ENCODE results near the gene CHTF18. TPM values are rescaled to one million over a fixed set of nuclear protein-coding genes. Genes with fewer than 3 reads are reported as not detected.

CHTF18 gene
- polyA plus RNA-seq, 3 donors = 16.0 to 21.1 (median 16.5) TPM

DNA sequence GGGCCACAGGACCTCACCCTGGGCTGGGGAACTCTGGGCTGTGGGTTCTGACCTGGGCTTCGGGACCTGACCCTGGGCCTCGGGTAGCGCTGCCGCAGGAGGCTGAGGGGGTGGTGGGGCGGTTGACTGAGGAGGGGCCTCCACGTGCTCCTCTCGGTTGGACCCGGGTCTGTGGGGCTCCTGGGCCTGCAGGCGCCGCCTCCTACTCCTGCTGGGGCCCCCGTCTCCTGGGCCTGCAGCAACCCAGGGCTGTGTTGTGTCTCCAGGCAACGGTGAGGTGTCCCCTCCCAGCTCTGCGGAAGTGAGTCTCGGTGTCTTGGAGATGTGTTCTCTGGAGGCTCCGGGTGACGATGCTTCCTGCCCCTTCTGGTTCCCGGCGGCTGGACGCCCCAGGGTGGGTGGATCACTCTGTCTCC, 53.6 kb downstream of the CHTF18 start:
- peak in 1 of 3 donors; percentile 40 for DNase-seq (ENCODE audit: low read depth in 3 of 3, low spot score in 2 of 3)

DNA sequence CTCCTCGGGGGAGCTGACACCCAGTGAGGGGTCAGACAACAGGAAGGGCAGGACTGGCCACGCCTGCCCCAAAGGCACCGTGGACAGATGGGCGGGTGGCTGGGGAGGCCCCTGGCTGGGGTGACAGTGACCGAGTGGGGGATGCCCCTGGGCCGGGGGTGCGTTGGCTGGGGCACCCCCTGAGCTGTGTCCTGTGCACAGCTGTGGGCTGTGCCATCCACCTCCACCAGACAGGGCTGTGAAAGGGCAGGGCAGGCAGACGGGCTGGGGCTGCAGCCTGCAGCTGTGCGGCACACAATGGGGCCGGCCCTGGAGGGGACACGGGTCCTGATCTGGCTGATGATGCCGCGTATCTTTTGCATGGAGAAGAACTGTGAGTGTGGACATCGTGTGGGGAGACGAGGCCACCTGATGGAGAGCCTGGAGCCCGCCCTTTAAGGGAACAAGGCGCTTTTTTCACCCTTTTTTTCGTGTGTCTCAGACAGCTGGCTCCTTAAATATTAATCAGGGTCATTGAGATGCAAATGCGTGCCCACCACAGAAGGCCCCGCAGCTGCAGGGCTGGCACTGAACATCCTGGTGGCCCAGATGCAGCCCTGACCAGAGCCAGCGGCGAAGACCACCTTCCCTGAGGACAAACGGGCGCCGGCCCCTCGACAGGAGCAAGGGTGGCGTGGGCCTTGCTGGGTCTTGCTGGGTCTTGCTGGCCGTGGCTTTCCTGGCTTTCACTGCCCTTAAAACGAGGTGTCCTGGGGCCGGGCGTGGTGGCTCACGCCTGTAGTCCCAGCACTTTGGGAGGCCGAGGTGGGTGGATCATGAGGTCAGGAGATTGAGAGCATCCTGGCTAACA, 54.5 kb downstream of the CHTF18 start:
- DNase-seq (ENCODE audit: low read depth in 3 of 3, low spot score in 2 of 3) = no peak

DNA sequence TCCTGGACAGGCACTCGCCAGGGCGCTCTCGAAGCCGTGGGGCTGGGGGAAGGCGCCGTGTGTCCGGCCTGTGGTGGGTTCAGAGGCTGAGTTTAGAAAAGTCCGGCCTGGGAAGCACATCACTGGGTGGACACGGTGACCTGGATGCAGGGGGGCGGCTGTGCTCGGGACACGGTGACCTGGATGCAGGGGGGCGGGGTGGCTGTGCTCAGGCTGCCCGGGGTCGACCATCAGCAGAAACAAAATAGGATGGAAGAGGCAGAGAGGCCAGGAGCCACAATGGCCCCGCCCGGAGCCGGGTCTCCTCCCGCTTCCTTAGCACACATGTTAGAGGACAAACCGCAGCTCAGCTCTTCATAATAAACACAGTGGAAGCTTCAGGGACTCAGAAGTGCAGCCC, 55.4 kb downstream of the CHTF18 start:
- DNase-seq (ENCODE audit: low read depth in 3 of 3, low spot score in 2 of 3) = no peak

DNA sequence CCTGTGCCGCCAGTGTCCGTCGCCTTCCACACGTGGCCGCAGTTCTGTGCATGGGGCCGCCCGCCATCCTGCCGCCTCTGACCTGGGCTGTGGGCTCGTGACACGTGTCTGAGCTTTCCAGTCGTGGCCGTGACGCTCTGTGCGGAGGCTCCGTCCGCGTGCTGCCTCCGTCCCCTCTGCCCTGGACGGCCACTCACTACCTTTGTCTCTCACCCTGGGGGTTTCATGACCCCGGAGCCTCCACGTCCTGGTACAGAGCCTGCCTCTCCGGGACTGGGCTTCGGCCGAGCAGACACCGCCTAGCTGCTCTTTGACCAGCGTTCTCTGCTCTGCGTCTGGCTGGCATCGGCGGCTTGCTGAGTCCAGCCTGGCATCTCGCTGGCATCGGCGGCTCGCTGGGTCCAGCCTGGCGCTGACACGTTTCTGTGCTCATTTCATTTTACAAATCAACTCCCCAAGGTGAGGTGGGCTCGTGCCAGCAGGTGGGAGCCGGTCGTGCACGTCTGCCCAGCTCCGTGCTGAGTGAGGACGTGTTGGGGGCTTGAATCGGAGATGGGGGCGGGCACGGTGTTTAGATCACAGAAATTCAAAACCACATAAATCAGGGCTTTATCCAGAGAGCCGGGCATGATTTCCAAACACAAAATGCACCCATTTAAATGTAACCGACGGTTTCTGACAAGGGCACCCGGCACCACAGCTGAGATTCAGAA, 56.4 kb downstream of the CHTF18 start:
- no peak for DNase-seq (ENCODE audit: low read depth in 3 of 3, low spot score in 2 of 3)

DNA sequence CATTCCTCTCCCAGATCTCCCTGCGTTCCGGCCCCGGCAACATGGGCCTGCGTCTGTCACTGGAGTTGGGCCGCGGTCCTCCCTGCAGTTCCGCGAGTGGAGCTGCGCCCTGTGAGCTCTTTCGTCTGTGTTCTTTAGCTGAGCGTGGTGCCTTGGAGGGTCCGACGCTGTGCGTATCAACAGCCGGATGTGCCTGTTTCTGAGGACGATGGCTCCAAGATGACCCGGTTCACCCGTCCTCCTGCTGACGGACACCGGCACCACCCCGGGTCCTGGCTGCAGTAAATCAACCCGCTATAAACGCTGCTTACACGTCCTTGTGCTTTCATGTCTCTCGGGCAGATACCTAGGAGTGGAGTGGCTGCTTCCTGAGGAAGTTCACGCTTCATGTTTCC, 56.9 kb downstream of the CHTF18 start:
- peak in 1 of 3 donors; percentile 12 for DNase-seq (ENCODE audit: low read depth in 3 of 3, low spot score in 2 of 3)

DNA sequence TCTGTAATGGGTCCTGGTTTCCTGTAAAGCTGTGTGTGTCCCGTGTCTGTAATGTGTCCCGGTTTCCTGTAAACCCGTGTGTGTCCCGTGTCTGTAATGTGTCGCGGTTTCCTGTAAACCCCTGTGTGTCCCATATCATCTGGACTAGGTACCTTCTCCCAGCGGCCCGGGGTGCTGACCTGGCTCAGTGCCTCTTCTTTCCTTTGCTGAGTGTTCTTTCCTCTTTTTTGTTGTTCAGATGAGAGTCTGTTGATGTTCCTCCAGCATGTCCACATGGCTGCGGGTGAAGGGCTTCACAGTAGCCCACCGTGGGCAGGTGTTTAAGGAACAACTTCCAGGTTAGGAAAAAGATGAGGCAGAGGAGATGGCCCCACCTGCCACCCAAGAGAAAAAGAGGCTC, 58.7 kb downstream of the CHTF18 start:
- DNase-seq (ENCODE audit: low read depth in 3 of 3, low spot score in 2 of 3) = no peak

Other genes starting within 250 kb of the CHTF18 start
- 1 to 10 TPM; 7.4 to 8.6 (median 7.5) TPM for gene PRR35, start 228.2 kb upstream of the CHTF18 start, polyA plus RNA-seq (ENCODE audit: insufficient read length in 3 of 3)
- gene NHLRC4, start 221.6 kb upstream of the CHTF18 start, polyA plus RNA-seq (ENCODE audit: insufficient read length in 3 of 3) = 1 to 10 TPM; 6.4 to 6.9 (median 6.6) TPM
- 10 to 100 TPM; 49.8 to 55.6 (median 50.4) TPM for gene PIGQ, start 218.7 kb upstream of the CHTF18 start, polyA plus RNA-seq (ENCODE audit: insufficient read length in 3 of 3)
- gene RAB40C, start 198.6 kb upstream of the CHTF18 start, polyA plus RNA-seq (ENCODE audit: insufficient read length in 3 of 3) = 10 to 100 TPM; 12.7 to 16.6 (median 14.4) TPM
- 1 to 10 TPM in 1 of 3 donors, under 1 TPM in 2; 0.82 to 1.2 (median 0.94) TPM for gene WFIKKN1, start 157.6 kb upstream of the CHTF18 start, polyA plus RNA-seq (ENCODE audit: insufficient read length in 3 of 3)
- gene METTL26, start 152.3 kb upstream of the CHTF18 start, polyA plus RNA-seq (ENCODE audit: insufficient read length in 3 of 3) = 10 to 100 TPM; 34.8 to 45.2 (median 42.0) TPM
- 10 to 100 TPM; 11.1 to 15.5 (median 12.5) TPM for gene MCRIP2, start 146.8 kb upstream of the CHTF18 start, polyA plus RNA-seq (ENCODE audit: insufficient read length in 3 of 3)
- 10 to 100 TPM; 22.4 to 27.5 (median 22.8) TPM for gene WDR90, start 139.3 kb upstream of the CHTF18 start, polyA plus RNA-seq (ENCODE audit: insufficient read length in 3 of 3)
- 10 to 100 TPM; 58.2 to 68.2 (median 60.6) TPM for gene RHOT2, start 120.5 kb upstream of the CHTF18 start, polyA plus RNA-seq (ENCODE audit: insufficient read length in 3 of 3)
- 1 to 10 TPM in 2 of 3 donors, under 1 TPM in 1; 0.58 to 1.5 (median 1.1) TPM for gene RHBDL1, start 112.9 kb upstream of the CHTF18 start, polyA plus RNA-seq (ENCODE audit: insufficient read length in 3 of 3)
- 100 to 1,000 TPM; 117 to 125 (median 120) TPM for gene STUB1, start 108.2 kb upstream of the CHTF18 start, polyA plus RNA-seq (ENCODE audit: insufficient read length in 3 of 3)
- 10 to 100 TPM; 56.0 to 68.0 (median 65.2) TPM for gene JMJD8, start 104.3 kb upstream of the CHTF18 start, polyA plus RNA-seq (ENCODE audit: insufficient read length in 3 of 3)
- 10 to 100 TPM in 1 of 3 donors, 1 to 10 TPM in 2; 9.2 to 10.2 (median 9.5) TPM for gene WDR24, start 98.2 kb upstream of the CHTF18 start, polyA plus RNA-seq (ENCODE audit: insufficient read length in 3 of 3)
- 1 to 10 TPM in 2 of 3 donors, under 1 TPM in 1; 0.96 to 1.8 (median 1.1) TPM for gene FBXL16, start 82.8 kb upstream of the CHTF18 start, polyA plus RNA-seq (ENCODE audit: insufficient read length in 3 of 3)
- 1 to 10 TPM; 4.5 to 6.0 (median 5.2) TPM for gene METRN, start 73.5 kb upstream of the CHTF18 start, polyA plus RNA-seq (ENCODE audit: insufficient read length in 3 of 3)
- gene ANTKMT, start 67.5 kb upstream of the CHTF18 start, polyA plus RNA-seq (ENCODE audit: insufficient read length in 3 of 3) = 10 to 100 TPM in 2 of 3 donors, 1 to 10 TPM in 1; 8.4 to 11.0 (median 10.2) TPM
- gene CCDC78, start 62.2 kb upstream of the CHTF18 start, polyA plus RNA-seq (ENCODE audit: insufficient read length in 3 of 3) = 1 to 10 TPM in 2 of 3 donors, under 1 TPM in 1; 0.74 to 1.3 (median 1.2) TPM
- 1 to 10 TPM; 3.4 to 4.0 (median 3.8) TPM for gene HAGHL, start 61.5 kb upstream of the CHTF18 start, polyA plus RNA-seq (ENCODE audit: insufficient read length in 3 of 3)
- gene CIAO3, start 47.6 kb upstream of the CHTF18 start, polyA plus RNA-seq (ENCODE audit: insufficient read length in 3 of 3) = 10 to 100 TPM; 18.9 to 23.4 (median 22.8) TPM
- 10 to 100 TPM; 12.1 to 24.9 (median 13.8) TPM for gene MSLN, start 27.9 kb upstream of the CHTF18 start, polyA plus RNA-seq (ENCODE audit: insufficient read length in 3 of 3)
- gene RPUSD1, start 239 bp upstream of the CHTF18 start, polyA plus RNA-seq (ENCODE audit: insufficient read length in 3 of 3) = 10 to 100 TPM; 10.1 to 11.0 (median 10.4) TPM
- under 1 TPM in 2 of 3 donors, not detected in 1; 0.12 to 0.31 TPM for gene GNG13, start 12.1 kb downstream of the CHTF18 start, polyA plus RNA-seq (ENCODE audit: insufficient read length in 3 of 3)
- 10 to 100 TPM; 13.8 to 16.3 (median 13.9) TPM for gene LMF1, start 182.4 kb downstream of the CHTF18 start, polyA plus RNA-seq (ENCODE audit: insufficient read length in 3 of 3)
- gene SOX8, start 193.2 kb downstream of the CHTF18 start, polyA plus RNA-seq (ENCODE audit: insufficient read length in 3 of 3) = 1 to 10 TPM; 2.8 to 3.2 (median 3.0) TPM

All from right renal cortex interstitium (tissue), 3 donors.